Erythroblast (primary cell): Measurements from ENCODE around the gene SYT10.
"Not testable (repeated sequence)": the region's sequence is repeated elsewhere in the genome, so short reads cannot be mapped to it uniquely, and the experiment has no call there.

Experiments
- GATA1 ChIP-seq: IDR thresholded peaks from 2 replicates; pipeline ENCODE4 v1.6.1; 2011; ENCODE audit warnings: low read depth, mild to moderate bottlenecking, control low read depth, low read length, moderate library complexity
- POLR2A ChIP-seq: IDR thresholded peaks from 2 replicates; pipeline ENCODE4 v1.6.1; 2011; ENCODE audit warnings: mild to moderate bottlenecking, low read length

DNA sequence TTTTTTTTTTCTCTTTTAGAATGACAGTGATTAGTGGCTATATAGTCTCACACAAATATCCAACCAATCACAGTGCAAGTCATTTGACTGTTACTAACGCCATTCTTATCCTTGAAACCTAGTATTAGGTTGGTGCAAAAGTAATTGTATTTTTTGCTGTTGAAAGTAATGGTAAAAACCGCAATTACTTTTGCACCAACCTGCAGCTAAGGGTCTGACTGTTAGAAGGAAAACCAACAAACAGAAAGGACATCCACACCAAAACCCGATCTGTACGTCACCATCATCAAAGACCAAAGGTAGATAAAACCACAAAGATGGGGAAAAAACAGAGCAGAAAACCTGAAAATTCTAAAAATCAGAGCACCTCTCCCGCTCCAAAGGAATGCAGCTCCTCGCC lies 27.2 kb downstream of the SYT10 start:
- not testable (repeated sequence) for TF ChIP-seq POLR2A, GATA1
